ENCODE measurements around the gene STYXL1.
"Not testable (repeated sequence)": the region's sequence is repeated elsewhere in the genome, so short reads cannot be mapped to it uniquely, and the experiment has no call there.

The STYXL1 gene, protein sequence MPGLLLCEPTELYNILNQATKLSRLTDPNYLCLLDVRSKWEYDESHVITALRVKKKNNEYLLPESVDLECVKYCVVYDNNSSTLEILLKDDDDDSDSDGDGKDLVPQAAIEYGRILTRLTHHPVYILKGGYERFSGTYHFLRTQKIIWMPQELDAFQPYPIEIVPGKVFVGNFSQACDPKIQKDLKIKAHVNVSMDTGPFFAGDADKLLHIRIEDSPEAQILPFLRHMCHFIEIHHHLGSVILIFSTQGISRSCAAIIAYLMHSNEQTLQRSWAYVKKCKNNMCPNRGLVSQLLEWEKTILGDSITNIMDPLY

DNA sequence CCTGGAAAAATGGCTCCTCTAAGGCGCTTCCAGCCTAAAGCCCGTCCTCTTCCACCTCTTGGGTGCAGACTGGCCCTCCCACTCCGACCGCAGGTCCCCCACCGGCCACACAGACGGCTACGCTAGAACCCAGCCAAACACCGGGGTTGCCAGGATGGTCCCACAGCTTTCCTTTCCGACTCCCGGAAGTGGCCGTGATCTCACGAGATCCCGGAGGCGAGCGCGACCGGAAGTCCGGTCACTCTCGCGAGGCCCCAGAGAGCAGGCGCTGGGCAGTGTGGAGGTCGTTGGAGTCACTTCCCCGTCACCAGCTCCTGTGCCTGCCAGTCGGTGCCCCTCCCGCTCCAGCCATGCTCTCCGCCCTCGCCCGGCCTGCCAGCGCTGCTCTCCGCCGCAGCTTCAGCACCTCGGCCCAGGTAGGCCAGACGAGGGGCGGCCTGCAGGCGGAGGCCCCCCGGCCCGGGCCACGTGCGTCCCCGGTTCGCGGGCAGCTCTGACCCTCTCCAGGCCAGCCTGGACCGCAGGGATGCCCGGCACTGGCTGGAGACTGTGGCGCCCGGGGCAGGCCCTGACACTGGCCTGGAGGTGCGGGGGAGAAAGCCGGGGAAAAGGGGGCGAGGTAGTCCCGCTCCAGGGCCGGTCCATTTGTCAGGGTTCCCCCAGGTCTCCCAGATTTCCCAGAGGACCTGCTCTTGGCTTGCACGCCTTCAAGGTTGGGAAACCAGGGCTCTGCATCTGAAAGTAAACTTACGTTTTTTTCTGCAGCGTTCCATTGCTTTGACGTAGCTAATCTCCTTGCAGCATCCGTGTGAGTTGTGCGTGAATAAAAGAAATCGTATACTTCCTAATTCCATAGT is at the start of gene STYXL1, which contains the start of gene MDH2:
TSS of gene STYXL1 (minus strand) at position 190 of the 857 bp plus-strand sequence. CDS start 17,477 bp downstream, outside the sequence.
TSS of gene MDH2 (plus strand) at position 296 of the 857 bp plus-strand sequence. CDS start at position 351, 55 bp downstream.
- DNase-seq: peak; percentile 94

DNA sequence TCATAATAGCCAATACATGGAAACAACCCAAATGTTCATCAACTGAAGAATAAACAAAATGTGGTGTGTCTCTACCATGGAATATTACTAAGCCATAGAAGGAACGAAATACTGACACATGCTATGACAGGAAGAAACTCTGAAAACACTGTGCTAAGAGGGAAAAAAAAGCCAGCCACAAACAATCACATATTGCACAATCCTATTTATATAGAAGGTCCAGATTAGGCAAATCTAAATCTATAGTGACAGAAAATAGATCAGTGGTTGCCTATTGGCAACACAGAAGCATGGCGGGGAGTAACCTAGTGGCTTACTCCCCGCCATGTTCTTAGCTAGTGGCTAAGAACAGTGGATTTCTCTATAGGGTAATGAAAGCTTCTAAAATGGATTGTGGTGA is 48.1 kb upstream of the STYXL1 start:
- no peak for DNase-seq

DNA sequence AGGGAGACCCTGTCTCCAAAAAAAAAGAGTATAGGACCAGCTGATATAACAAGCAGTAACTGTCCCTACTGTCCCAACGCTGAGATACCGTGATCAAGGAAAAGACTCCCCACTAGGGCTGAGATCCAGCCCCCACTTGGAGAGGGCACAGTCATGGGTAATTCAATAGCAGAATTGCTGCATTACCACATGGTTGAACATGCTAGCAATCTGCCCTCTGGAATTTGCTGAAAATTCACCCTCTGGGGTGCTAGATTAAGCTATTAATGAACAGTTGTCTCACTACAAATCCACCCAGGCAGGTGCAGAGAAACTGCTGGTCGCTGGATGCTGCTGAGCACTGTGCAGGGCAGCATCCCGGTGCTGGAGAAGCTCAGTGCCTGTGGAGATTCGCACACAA is 46.5 kb upstream of the STYXL1 start:
- DNase-seq: not testable (repeated sequence)

DNA sequence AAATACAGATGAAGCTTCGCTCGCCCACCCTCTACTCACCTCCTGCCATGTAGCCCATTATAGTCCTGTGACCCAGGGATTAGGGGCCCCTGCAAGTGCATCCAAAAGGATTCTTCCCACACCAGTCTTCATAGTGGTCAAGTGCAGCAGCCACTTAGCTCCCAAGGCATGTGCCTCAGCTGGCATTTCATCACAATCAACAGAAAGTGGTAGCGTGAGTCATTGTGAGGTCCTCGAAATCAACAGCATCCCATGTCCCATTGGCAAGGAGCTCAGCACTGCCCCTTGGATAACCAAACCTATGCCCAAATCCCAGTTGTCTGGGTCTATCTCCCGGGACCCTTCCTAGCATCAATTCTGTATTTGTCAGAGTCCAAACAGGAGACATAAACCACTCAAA is 45.7 kb upstream of the STYXL1 start:
- not testable (repeated sequence) for DNase-seq

DNA sequence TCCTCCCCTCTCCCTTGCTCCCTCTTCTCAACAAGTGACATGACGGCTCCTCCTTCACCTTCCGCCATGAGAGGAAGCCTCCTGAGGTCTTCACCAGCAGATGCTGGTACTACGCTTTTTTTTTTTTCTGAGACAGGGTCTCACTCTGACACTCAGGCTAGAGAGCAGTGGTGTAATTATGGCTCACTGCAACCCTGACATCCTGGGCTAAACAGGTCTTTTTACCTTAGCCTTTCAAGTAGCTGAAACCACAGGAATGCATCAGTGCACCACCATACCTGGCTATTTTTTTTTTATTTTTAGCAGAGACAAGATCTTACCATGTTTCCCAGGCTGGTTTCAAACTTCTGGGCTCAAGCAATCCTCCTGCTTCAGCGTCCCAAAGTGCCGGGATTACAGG is 43.7 kb upstream of the STYXL1 start:
- no peak for DNase-seq

DNA sequence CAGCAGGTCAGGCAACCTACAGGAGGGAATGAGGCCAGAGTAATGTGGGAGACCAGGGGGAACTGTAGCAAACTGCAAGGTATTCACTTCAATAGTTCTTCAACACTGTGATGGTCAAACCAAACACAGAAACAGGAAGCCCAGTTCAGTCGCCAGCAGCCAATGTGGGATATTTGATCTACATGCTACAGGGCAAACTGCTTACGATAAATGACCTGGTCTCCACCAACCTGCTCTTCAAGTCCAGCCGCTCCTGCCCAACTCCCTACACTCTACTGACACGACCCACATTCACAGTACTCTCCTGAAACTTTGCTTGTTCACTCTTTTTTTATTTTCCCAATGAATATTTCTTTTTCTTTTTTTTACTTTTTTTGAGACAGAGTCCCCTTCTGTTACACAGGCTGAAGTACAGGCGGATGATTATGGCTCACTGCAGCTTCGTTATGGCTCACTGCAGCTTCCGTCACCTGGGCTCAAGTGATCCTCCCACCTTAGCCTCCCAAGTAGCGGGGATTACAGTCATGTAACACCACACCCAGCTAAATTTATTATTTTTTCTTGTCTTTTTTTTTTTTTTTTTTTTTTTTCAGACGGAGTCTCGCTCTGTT is 42.2 kb upstream of the STYXL1 start:
- no peak for DNase-seq

DNA sequence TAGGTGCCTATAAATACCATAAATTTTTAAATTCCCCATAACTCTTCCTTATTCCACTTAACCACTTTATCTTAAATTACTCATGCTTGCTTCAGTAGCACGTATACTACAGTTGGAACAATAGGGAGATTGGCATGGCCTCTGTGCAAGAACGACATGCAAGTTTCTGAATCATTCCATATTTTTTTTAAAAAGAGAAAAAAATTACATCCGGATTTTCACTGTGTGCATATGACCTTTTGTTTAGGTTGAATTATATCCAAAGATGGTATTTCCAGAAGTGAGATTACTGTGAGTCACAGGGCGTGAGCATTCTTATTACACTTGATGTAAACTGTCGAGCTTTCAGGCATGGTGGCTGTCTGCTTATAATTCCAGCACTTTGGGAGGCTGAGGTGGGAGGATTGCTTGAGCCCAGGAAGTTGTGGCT is 39.6 kb upstream of the STYXL1 start:
- not testable (repeated sequence) for DNase-seq

DNA sequence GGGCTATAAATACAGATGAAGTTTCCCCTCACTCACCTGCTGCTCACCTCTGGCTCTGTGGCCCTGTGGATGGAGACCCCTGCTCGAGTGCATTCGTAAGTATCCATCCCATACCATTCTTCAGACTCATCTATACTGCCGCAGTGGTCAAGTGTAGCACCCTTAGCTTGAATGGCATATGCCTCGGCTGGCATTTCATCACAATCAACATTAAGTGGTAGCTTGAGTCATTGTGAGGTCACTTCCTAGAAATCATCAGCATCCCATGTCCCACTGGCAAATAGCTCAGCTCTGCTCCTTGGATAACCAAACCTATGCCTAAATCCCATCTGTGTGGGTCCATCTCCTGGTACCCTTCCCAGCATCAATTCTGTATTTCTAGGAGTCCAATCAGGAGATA is 38.3 kb upstream of the STYXL1 start:
- no peak for DNase-seq

DNA sequence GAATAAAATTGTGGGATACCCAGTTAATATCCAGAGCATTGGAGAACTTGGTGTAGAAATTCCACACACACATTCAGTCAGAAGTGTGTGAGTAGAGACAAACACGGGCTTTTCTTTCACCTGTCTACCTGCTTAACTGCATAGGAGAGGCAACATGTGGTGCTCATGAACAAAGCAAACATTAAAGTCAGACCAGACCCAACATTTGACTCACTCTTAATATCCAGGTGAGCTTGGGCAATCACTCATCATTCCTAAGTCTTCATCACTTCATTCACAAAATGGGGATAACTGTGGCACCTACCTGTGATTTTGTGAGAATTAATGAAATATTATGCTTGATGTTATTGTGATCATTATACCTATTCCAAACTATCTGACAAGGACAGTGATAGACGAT is 36.3 kb upstream of the STYXL1 start:
- DNase-seq: not testable (repeated sequence)

DNA sequence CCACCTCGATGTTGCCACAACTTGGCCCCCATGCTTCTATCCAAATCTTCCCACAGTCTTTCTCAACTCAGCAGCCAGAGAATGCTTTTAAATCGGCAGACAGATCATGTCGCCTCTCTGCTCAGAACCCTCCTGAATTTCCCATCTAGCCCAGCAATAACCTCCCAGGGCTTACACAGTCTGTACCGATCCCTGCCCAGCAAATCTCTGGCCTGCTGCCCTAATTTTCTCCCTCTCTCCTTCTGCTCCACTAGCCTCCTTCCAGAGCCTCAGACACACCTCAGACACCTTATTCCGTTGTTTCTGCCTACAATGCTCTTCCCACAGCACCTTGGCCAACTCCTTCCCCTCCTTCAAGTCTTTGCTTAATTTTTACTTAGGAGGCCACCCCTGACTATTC is 32.4 kb upstream of the STYXL1 start:
- no peak for DNase-seq

DNA sequence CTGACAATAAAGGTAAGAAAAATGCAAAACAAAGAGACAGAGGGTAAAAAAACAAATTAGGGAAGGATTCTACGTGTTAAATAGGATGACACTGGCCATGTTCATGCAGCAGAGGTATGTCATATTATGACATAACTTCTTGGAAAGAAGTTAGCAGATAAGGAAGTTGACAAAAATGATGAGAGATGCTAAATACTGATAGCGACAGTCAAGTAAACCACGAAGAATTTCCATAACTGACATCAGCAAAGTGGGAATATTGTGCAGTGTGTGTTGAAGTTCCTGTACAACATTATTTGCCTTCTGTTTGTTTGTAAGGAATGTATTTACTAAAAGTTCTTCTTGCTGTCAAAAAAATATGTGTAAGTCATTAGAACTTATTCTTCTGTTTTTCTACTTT is 29.6 kb upstream of the STYXL1 start:
- DNase-seq: no peak

DNA sequence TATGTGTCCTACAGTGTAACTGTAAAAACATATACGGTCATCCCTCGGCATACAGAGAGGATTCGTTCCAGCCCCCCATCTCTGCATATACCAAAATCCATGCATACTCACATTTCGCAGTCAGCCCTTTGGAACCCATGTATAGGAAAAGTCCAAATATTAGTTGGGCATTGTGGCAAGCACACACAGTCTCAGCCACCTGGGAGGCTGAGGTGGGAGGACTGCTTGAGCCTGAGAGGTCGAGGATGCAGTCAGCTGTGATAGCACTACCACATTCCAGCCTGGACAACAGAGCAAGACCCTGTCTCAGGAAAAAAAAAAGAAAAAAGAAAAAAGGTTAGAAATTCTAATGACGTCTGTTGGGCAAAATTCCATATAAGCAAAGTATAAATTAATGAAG is 29.2 kb upstream of the STYXL1 start:
- no peak for DNase-seq

DNA sequence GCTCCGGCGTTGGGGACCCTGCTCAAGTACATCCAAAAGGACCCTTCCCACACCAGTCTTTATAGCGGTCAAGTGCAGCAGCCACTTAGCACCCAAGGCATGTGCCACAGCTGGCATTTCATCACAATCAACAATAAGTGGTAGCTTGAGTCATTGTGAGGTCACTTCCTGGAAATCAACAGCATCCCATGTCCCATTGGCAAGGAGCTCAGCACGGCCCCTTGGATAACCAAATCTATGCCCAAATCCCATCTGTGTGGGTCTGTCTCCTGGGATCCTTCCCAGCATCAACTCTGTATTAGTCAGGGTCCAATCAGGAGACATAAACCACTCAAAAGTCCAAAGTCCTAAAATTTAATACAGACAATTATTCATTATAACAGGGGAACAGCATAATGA is 27.2 kb upstream of the STYXL1 start:
- no peak for DNase-seq

DNA sequence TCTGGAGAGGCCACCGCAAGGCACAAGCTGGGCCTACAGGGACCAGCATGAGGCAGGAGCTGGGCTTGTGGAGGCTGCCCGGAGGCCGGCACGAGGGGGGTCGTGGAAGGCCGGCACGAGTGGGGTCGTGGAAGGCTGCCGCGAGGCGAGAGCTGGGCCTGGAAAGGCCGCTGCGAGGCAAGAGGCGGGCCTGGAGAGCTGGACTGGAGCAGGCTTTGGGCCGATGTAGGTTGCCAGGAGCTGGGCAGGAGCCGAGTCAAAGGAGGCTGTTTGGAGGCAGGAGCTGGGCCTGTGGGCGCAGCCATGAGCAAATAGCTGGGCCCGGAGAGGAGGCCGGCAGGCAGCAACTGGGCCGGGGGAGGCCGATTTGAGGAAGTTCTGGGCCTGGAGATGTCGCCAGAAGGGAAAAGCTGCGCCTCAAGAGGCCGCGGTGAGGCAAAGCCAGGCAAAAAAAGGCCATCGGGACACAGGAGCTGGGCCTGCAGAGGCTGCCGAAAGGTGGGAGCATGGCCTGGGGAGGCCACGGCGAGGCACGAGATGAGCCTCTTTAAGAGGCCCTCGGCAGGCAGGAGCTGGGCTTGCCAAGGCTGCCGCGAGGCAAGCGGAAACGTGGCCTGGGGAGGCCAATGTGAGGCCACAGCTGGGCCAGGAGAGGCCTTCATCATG is 26.6 kb upstream of the STYXL1 start:
- DNase-seq: no peak

DNA sequence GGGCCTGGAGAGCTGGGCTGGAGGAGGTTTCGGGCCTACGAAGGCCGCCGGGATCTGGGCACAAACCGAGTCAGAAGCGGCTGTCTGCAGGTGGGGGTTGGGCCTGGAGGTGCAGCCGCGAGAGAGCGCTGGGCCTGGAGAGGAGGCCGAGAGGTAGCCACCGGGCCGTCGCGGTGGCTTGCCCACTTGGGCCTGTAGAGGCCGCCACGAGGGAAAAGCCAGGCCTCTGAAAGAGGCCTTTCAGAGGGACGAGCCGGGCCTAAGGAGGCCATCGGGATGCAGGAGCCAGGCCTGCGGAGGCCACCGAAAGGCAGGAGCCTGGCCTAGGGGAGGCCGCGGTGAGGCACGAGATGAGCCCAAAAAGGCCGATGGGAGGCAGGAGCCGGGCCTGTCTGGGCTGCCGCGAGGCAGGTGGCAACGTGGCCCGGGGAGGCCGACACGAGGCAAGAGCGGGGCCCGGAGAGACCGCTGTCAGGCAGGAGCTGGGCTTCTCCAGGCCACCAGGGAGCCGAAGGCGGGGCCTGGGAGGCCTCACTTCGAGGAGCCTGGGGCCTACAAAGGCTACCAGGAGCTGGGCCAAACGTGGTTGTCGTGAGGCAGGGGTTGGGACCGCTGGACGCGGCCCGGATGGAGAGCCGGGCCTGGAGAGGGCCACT is 25.7 kb upstream of the STYXL1 start:
- DNase-seq: no peak

DNA sequence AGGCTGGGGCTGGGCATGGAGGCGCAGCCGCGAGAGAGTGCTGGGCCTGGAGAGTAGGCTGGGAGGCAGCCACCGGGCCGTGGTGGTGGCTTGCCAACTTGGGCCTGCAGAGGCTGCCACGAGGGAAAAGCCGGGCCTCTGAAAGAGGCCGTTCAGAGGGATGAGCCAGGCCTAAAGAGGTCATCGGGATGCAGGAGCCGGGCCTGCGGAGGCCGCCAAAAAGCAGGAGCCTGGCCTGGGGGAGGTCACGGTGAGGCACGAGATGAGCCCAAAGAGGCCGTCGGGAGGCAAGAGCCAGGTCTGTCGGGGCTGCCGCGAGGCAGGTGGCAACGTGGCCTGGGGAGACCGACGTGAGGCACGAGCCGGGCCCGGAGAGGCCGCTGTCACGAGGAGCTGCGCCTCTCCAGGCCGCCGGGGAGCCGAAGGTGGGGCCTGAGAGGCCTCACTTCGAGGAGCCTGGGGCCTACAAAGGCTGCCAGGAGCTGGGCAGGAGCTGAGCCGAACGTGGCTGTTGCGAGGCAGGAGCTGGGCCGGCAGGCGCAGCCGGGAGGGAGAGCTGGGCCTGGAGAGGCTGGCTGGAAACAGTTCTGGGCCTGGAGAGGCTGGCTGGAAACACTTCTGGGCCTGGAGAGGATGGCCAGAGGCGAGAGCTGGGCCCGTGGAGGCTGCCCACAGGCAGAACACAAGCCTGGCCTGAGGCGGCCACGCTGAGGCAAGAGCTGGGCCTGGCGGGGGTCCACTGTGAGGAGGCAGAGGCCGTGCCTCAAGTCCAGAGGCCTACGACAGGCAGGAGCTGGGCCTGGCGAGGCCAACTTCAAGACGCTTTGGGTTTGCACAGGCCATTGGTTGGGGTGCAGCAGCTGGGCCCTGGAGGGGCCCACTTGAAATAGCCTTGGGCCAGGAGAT is 24.7 kb upstream of the STYXL1 start:
- DNase-seq: no peak

DNA sequence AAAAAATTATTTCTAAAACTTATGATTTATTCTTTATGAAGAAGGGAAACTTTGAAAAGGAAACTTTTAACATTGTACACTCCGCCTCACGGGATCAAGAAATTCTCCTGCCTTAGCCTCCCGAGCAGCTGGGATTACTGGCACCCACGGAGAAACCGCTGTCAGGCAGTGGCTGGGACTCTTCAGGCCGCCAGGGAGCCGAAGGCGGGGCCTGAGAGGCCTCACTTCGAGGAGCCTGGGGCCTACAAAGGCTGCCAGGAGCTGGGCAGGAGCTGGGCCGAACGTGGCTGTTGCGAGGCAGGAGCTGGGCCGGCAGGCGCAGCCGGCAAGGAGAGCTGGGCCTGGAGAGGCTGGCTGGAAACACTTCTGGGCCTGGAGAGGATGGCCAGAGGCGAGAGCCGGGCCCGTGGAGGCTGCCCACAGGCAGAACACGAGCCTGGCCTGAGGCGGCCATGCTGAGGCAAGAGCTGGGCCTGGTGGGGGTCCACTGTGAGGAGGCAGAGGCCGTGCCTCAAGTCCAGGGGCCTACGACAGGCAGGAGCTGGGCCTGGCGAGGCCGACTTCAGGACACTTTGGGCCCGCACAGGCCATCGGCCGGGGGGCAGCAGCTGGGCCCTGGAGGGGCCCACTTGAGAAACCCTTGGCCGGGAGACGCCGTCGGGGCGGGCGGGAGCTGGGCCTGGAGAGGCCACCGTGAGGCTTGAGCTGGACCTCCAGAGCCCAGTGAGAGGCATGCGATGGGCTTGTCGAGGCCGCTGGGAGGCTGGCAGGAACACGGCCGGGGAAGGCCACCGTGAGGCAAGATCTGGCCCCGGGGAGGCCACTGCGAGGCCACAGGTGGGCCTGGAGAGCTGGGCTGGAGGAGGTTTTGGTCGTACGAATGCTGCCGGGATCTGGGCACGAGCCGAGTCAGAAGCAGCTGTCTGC is 23.8 kb upstream of the STYXL1 start:
- no peak for DNase-seq

DNA sequence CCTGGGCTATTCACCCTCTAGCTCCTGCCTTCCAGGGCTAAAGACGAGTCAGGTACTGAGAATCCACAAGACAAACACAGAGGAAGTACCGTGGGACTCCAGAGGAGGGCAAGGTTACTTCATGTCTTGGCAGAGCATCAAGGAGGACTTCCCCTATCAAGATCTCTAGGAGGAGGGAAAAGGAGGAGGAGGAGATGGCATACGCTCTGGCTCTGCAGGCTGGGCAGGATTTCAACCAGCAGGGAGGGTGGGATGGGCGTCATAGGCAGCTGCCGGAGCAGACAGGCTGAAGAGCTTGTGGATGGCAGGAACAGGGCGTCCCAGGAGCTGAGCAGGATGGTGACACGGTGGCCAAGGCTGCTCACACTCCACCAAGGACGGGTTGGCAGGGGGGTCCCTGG is 21.4 kb upstream of the STYXL1 start:
- no peak for DNase-seq

DNA sequence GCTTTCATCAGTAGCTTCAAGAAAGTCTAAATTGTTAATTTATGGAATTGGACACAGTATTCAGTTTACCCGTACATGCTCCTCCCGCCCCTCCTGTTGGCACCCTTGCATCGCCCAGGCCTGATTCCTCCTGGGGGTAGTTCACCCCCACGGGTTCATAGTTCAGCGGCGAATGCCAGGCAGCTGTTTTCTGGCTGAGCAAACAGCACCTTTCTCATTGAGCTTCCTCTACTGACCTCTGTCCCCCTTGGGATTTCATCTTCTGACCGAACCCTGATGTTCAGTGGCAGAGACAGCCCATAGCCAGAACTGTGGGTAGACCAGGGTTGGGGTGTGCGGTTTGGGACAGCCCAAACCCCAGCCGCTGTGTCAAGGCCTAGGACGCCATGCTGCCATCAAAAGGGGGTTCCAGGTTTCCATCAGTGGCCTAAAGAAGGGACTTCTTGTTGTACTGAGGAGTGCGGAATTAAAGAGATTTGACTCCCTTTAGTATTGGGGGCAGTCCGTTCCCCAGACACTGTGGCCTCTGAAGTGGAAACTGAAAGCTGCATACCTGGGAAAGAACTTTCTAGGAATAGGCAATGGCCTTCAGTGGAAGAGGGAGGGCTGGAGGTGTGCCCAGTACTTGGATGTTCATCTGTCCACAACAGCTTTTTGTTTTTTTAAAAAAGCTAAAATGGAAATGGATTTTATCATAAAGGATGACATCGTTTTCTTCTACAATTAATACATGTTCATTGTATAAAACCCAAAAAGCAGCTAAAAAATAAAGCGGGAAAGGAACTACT is 19.1 kb upstream of the STYXL1 start:
- no peak for DNase-seq

Data from activated CD8-positive, alpha-beta memory T cell treated with anti-CD3 and anti-CD28 coated beads for 24 hours (primary cell).